ENCODE measurements around the gene LRP11.
"Not testable (repeated sequence)": the region's sequence is repeated elsewhere in the genome, so short reads cannot be mapped to it uniquely, and the experiment has no call there.

LRP11 gene

GRCh38 chr6:149897855-149898744 lies 33.9 kb upstream of the LRP11 start, which contains the start of gene RAET1E:
TSS of gene RAET1E (minus strand) at chr6:149898113. CDS start at chr6:149890901, 7,212 bp downstream.
- no peak for DNase-seq (ENCODE audit: low spot score)

- DNase-seq (ENCODE audit: low spot score): no peak
These were observed 33.0 kb upstream of the LRP11 start for GRCh38 chr6:149897015-149897697.

GRCh38 chr6:149896491-149896890 lies 32.3 kb upstream of the LRP11 start:
- no peak for DNase-seq (ENCODE audit: low spot score)

- DNase-seq (ENCODE audit: low spot score): peak; percentile 45
These were observed 31.7 kb upstream of the LRP11 start for GRCh38 chr6:149895833-149896271.

GRCh38 chr6:149895048-149895590 lies 31.0 kb upstream of the LRP11 start:
- no peak for DNase-seq (ENCODE audit: low spot score)

GRCh38 chr6:149891864-149892263 lies 27.7 kb upstream of the LRP11 start:
- DNase-seq (ENCODE audit: low spot score): not testable (repeated sequence)

GRCh38 chr6:149891259-149891658 lies 27.1 kb upstream of the LRP11 start:
- no peak for DNase-seq (ENCODE audit: low spot score)

GRCh38 chr6:149890629-149891045 lies 26.5 kb upstream of the LRP11 start:
- DNase-seq (ENCODE audit: low spot score): no peak

GRCh38 chr6:149889326-149889725 lies 25.2 kb upstream of the LRP11 start:
- no peak for DNase-seq (ENCODE audit: low spot score)

- no peak for DNase-seq (ENCODE audit: low spot score)
These were observed 24.5 kb upstream of the LRP11 start for GRCh38 chr6:149888659-149889058.

GRCh38 chr6:149888093-149888492 lies 23.9 kb upstream of the LRP11 start:
- DNase-seq (ENCODE audit: low spot score): no peak

- no peak for DNase-seq (ENCODE audit: low spot score)
These were observed 23.2 kb upstream of the LRP11 start for GRCh38 chr6:149887343-149887742.

GRCh38 chr6:149885888-149886287 lies 21.7 kb upstream of the LRP11 start:
- DNase-seq (ENCODE audit: low spot score): no peak

GRCh38 chr6:149884617-149885016 lies 20.5 kb upstream of the LRP11 start:
- DNase-seq (ENCODE audit: low spot score): no peak

GRCh38 chr6:149884215-149884614 lies 20.1 kb upstream of the LRP11 start:
- no peak for DNase-seq (ENCODE audit: low spot score)

- DNase-seq (ENCODE audit: low spot score): no peak
These were observed 17.7 kb upstream of the LRP11 start for GRCh38 chr6:149881860-149882259.

GRCh38 chr6:149881066-149881766 lies 17.1 kb upstream of the LRP11 start:
- no peak for DNase-seq (ENCODE audit: low spot score)

GRCh38 chr6:149877659-149878058 lies 13.5 kb upstream of the LRP11 start:
- DNase-seq (ENCODE audit: low spot score): no peak

- no peak for DNase-seq (ENCODE audit: low spot score)
These were observed 12.2 kb upstream of the LRP11 start for GRCh38 chr6:149876241-149876933.

GRCh38 chr6:149872233-149872632 lies 8.1 kb upstream of the LRP11 start:
- no peak for DNase-seq (ENCODE audit: low spot score)

GRCh38 chr6:149871182-149871581 lies 7.0 kb upstream of the LRP11 start:
- DNase-seq (ENCODE audit: low spot score): no peak

Measured in CD4-positive, alpha-beta T cell treated with Interleukin-2 at 100 ng/mL for 4 hours (primary cell).